Spinal cord (tissue), 10 donors: Measurements from ENCODE around the gene HIGD1C. TPM values are rescaled to one million over a fixed set of nuclear protein-coding genes. Genes with fewer than 3 reads are reported as not detected.
"Not testable (repeated sequence)": the region's sequence is repeated elsewhere in the genome, so short reads cannot be mapped to it uniquely, and the experiment has no call there.

Source experiments
- DNase-seq, 6 donors: peaks; one replicate each; pipeline versions ENCODE4 v3.0.0 to v3.0.0-alpha.2; 2013 to 2015; ENCODE audit warnings: low spot score in 6 of 6, low read depth in 4 of 6
- H3K27ac ChIP-seq: one replicate; pipeline ENCODE4 v1.5.1; 2013; ENCODE audit warnings: low read depth, low read length, control low read depth
- H3K27me3 ChIP-seq: one replicate; pipeline ENCODE4 v1.6.1; 2013; ENCODE audit warnings: low read length; ENCODE audit not compliant: control insufficient read depth, insufficient read depth
- H3K36me3 ChIP-seq: one replicate; pipeline ENCODE4 v1.6.1; 2013; ENCODE audit warnings: low read length; ENCODE audit not compliant: control insufficient read depth, insufficient read depth
- H3K4me1 ChIP-seq: one replicate; pipeline ENCODE4 v1.6.1; 2013; ENCODE audit warnings: low read length; ENCODE audit not compliant: control insufficient read depth, insufficient read depth
- H3K4me3 ChIP-seq: one replicate; pipeline ENCODE4 v1.5.1; 2013; ENCODE audit warnings: low read depth, low read length, control low read depth
- H3K9me3 ChIP-seq: one replicate; pipeline ENCODE4 v1.6.1; 2013; ENCODE audit warnings: low read length; ENCODE audit not compliant: control insufficient read depth, insufficient read depth
- WGBS: methylation state at CpG from one replicate; pipeline ENCODE4 v1.1.5; 2013; ENCODE audit warnings: missing lambda C conversion rate; ENCODE audit not compliant: insufficient coverage; 5-methylcytosine and 5-hydroxymethylcytosine counted together
- polyA plus RNA-seq, 2 donors: library from polyadenylated mRNA; unstranded; fragments of 120-200 nt; gene quantifications; one replicate each; pipeline ENCODE4 v1.2.1, GENCODE V29; 2013; ENCODE audit not compliant: insufficient read length in 2 of 2
- total RNA-seq, 2 donors: library from RNA; depleted of rRNA in 1 of 2; stranded (reverse); fragments of 120-200 nt in 1 of 2; fragments of >200 nt in 1 of 2; gene quantifications; one replicate each; pipeline versions ENCODE4 v1.2.3 to v1.2.4, GENCODE V29; 2013 to 2014
- donor health status: healthy.

Gene HIGD1C
- total and polyA plus RNA-seq, 4 donors: 0.53 TPM; not detected in 3

DNA sequence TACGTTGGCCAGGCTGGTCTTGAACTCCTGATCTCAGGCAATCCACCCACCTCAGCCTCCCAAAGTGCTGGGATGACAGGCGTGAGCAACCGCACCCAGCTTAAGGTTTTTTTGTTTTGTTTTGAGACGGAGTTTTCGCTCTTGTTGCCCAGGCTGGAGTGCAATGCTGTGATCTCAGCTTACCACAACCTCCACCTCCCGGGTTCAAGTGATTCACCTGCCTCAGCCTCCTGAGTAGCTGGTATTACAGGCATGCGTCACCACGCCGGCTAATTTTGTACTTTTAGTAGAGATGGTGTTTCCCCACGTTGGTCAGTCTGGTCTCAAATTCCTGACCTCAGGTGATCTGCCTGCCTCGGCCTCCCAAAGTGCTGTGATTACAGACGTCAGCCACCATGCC is 21.9 kb upstream of the HIGD1C start:
- not testable (repeated sequence) for H3K27ac ChIP-seq, H3K27me3 ChIP-seq, H3K4me1 ChIP-seq, H3K4me3 ChIP-seq, H3K9me3 ChIP-seq, DNase-seq, H3K36me3 ChIP-seq
- WGBS: 100% methylated on average over 2 of the region's 12 CpGs

- peaks cover 1% of the 10 kb centered on the region for H3K9me3 ChIP-seq
- peaks cover 15% of the 10 kb centered on the region for H3K36me3 ChIP-seq
- H3K4me3 ChIP-seq: no peak overlapping the region
- no peak overlapping the region for H3K27ac ChIP-seq
- no peak for DNase-seq
- no peaks in the 10 kb centered on the region for H3K4me1 ChIP-seq
- H3K27me3 ChIP-seq: no peaks in the 10 kb centered on the region
- no CpG with 5 or more reads among the region's 2 CpGs for WGBS
These were observed 19.5 kb upstream of the HIGD1C start for GRCh38 chr12:50932787-50933280.

DNA sequence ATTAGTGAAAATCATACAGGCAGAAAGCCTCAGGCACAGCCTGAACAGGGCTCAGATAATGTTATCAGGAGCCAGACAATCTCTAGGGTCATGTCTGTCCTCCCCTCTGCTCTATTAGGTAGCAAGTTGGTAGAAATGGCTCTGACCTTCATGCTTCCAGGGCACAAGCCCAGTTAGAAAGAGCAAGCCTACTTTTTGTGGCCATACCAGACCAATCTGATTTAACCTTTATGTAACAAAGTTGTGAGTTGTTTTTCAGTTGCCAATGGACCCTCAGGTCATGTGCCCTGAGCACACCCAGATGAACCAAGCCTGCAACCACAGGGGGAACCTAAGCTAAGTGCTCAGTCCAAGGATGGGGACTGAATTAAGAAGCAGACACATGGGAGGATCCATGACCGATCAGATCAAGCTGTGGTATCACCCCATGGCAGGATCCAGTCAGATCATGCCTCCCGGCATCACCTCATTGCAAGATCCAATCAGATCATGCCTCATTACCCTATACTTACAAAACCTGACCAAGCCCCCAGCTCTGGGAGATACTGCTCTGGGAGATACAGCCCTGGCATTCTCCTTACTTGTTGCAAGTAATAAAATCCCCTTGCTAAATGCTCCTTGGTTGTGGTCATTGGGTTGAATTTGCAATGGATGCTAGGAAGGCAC is 18.8 kb upstream of the HIGD1C start:
- Histone ChIP-seq H3K9me3 (peaks cover 1% of the 10 kb centered on the region), H3K36me3 (peaks cover 21% of the 10 kb centered on the region), H3K27me3 (no peaks in the 10 kb centered on the region), H3K27ac (no peak overlapping the region), H3K4me3 (no peak overlapping the region), H3K4me1 (no peaks in the 10 kb centered on the region)
- WGBS: 100% methylated on average over 2 of the region's 2 CpGs
- no peak for DNase-seq

- H3K4me3 ChIP-seq: no peak overlapping the region
- no peaks in the 10 kb centered on the region for H3K4me1 ChIP-seq
- no peak overlapping the region for H3K27ac ChIP-seq
- H3K36me3 ChIP-seq: peaks cover 21% of the 10 kb centered on the region
- no peak for DNase-seq
- 88% methylated on average over 2 of the region's 3 CpGs for WGBS
- no peaks in the 10 kb centered on the region for H3K27me3 ChIP-seq
- H3K9me3 ChIP-seq: peaks cover 1% of the 10 kb centered on the region
These were observed 17.9 kb upstream of the HIGD1C start for GRCh38 chr12:50934371-50934851.

- Histone ChIP-seq H3K4me3 (no peak overlapping the region), H3K27ac (no peak overlapping the region), H3K9me3 (peaks cover 1% of the 10 kb centered on the region), H3K4me1 (no peaks in the 10 kb centered on the region), H3K36me3 (peaks cover 18% of the 10 kb centered on the region), H3K27me3 (no peaks in the 10 kb centered on the region)
- WGBS: 43% methylated on average over 1 of the region's 6 CpGs
- no peak for DNase-seq
These were observed 17.1 kb upstream of the HIGD1C start for GRCh38 chr12:50934981-50935807.

DNA sequence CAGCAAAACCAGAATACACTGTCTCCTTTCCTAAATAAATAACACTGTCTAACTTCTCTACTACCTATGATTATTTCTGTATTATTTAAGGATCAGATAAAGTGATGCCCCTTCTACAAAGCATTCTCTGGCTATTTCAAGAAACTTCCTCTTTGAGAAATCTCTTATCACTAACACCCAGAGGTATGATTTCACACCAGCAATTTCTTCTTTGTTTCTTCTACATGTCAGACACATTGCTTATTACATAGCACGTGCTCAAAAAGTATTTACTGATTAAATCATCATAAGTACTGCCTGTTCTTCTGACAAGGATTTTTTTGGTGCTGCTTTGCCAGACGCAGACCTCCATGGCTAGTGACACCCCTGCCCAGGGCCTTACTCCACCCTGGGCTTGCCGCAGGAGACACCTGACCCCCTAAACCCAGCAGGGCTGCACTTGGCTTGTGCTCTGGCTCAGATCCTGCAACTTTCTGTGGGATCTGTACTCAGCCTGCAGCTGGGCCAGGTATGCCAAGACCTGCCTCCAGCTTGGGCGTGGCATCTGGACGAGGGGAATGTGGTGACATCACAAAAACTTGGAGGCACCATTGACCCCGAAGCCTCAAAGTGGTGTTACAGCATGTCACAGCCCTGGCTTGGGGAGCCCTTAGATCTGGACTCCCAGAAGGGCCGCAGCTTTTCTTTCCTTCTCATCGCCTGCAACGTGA is 15.4 kb upstream of the HIGD1C start:
- no peak for DNase-seq
- Histone ChIP-seq H3K4me1 (no peaks in the 10 kb centered on the region), H3K9me3 (peaks cover 1% of the 10 kb centered on the region), H3K27ac (no peak overlapping the region), H3K36me3 (peaks cover 13% of the 10 kb centered on the region), H3K4me3 (no peak overlapping the region), H3K27me3 (no peaks in the 10 kb centered on the region)
- 95% methylated on average over 8 of the region's 9 CpGs for WGBS

GRCh38 chr12:50937653-50938052 is 14.7 kb upstream of the HIGD1C start:
- DNase-seq: no peak
- Histone ChIP-seq H3K36me3 (peaks cover 13% of the 10 kb centered on the region), H3K4me1 (no peaks in the 10 kb centered on the region), H3K27ac (no peak overlapping the region), H3K9me3 (peaks cover 1% of the 10 kb centered on the region), H3K4me3 (no peak overlapping the region), H3K27me3 (no peaks in the 10 kb centered on the region)
- 94% methylated on average over 1 of the region's 1 CpG for WGBS

- H3K9me3 ChIP-seq: no peaks in the 10 kb centered on the region
- peaks cover 5% of the 10 kb centered on the region for H3K36me3 ChIP-seq
- H3K27ac ChIP-seq: no peak overlapping the region
- H3K27me3 ChIP-seq: no peaks in the 10 kb centered on the region
- DNase-seq: no peak
- WGBS: 90% methylated on average over 2 of the region's 3 CpGs
- H3K4me3 ChIP-seq: no peak overlapping the region
- H3K4me1 ChIP-seq: no peaks in the 10 kb centered on the region
These were observed 4.3 kb upstream of the HIGD1C start for GRCh38 chr12:50947933-50948626.

- H3K27me3 ChIP-seq: no peaks in the 10 kb centered on the region
- H3K27ac ChIP-seq: no peak overlapping the region
- H3K9me3 ChIP-seq: no peaks in the 10 kb centered on the region
- peaks cover 5% of the 10 kb centered on the region for H3K36me3 ChIP-seq
- DNase-seq: no peak
- 100% methylated on average over 1 of the region's 4 CpGs for WGBS
- H3K4me3 ChIP-seq: no peak overlapping the region
- H3K4me1 ChIP-seq: no peaks in the 10 kb centered on the region
These were observed 3.5 kb upstream of the HIGD1C start for GRCh38 chr12:50948798-50949197.
